ENCODE data around the gene SMAD2.

SMAD2 gene

DNA sequence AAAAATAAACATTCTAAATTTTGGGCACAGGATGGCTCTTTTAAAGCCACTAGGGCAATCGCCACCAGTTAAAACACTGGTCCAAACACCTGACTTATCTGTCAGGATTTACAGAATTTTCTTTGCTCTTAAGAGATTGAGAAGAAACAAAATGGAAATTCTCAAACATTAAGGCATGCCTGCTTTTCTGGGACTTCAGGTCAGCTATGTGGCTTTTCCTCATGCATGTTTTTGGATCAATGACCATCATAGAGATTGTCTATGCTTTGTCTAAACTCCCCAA lies 112.7 kb downstream of the SMAD2 start:
- Histone ChIP-seq H4K91ac (ENCODE audit: low read depth, low read length, poor library complexity) (no peak overlapping the region), H3K9me3 (replicated peaks in 1 of 2; ENCODE audit: control insufficient read depth in 2 of 2, insufficient read depth in 1 of 2, low read depth in 1 of 2, low read length in 2 of 2) (no peaks in the 10 kb centered on the region), H2BK120ac (ENCODE audit: low read depth, low read length) (no peak overlapping the region), H2AK5ac (ENCODE audit: low read depth, low read length) (no peak overlapping the region), H2BK12ac (ENCODE audit: low read length) (no peak overlapping the region), H3K4me2 (ENCODE audit: insufficient read depth, low read length, poor library complexity, severe bottlenecking) (no peak overlapping the region), H3K36me3 (replicated peaks in 1 of 2; ENCODE audit: control insufficient read depth in 2 of 2, insufficient read depth in 2 of 2, low read length in 2 of 2) (no peaks in the 10 kb centered on the region), H3K4me3 (ENCODE audit: low read length in 2 of 2) (no peak overlapping the region), H3K27me3 (ENCODE audit: control insufficient read depth in 3 of 3, insufficient read depth in 3 of 3, low read depth in 1 of 3, low read length in 3 of 3) (no peaks in the 10 kb centered on the region), H3K4me1 (ENCODE audit: control insufficient read depth in 2 of 2, insufficient read depth in 1 of 2, low read depth in 1 of 2, low read length in 2 of 2) (no peaks in the 10 kb centered on the region), H3K14ac (ENCODE audit: low read length) (no peak overlapping the region), H3K79me1 (ENCODE audit: low read depth, low read length) (no peaks in the 10 kb centered on the region), H4K8ac (ENCODE audit: low read depth, low read length) (no peak overlapping the region), H3K4ac (ENCODE audit: low read length) (no peak overlapping the region), H2AFZ (ENCODE audit: low read length) (no peak overlapping the region), H3K23ac (ENCODE audit: low read depth, low read length, poor library complexity) (no peak overlapping the region), H3K9ac (ENCODE audit: low read depth, low read length, poor library complexity) (no peak overlapping the region), H2BK15ac (ENCODE audit: low read length) (no peak overlapping the region), H3K18ac (ENCODE audit: low read length) (no peak overlapping the region), H3K27ac (replicated peaks; ENCODE audit: low read length) (no peak overlapping the region), H2BK5ac (ENCODE audit: low read length) (no peak overlapping the region)
- DNase-seq (ENCODE audit: low spot score): no peak
- WGBS, 2 donors (ENCODE audit: extremely low coverage in 2 of 2, insufficient read length in 2 of 2, insufficient replicate concordance in 1 of 2): no CpG with 5 or more reads among the region's 1 CpG

DNA sequence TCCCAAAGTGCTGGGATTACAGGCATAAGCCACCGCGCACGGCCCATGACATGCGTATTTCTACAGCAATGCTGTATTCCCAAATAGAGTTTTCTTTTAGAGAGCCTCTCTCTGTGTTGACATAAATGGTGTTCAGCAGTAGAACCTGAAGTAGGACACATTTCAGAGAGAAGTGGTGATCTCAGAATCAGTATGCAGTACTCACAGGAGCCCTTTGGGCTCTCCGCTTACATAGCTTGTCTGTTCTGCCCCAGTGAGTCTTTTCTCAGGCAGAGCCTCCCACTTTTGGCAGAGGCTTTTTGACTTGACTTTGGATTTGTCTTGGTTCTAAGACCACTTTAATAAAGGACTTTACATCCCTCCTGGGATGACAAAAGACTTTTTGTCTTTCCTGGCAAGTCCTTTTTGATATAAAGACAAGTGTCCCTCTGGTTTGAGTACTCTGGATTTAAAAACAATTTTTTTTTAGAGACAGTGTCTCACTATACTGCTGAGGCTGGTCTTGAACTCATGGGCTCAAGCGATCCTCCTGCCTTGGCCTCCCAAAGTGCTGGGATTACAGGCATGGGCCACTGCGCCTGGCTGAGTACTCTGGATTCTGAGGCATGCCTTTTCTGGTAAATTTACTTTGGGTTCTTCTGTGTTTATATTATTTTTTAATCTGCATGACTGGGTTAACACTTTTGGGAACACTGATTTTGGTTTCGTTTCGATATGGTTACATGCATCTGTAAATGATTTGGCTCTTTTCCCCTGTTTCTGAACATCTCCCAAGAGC lies 113.3 kb downstream of the SMAD2 start:
- H3K4ac ChIP-seq (ENCODE audit: low read length): no peak overlapping the region
- H3K4me2 ChIP-seq (ENCODE audit: insufficient read depth, low read length, poor library complexity, severe bottlenecking): no peak overlapping the region
- no peak overlapping the region for H2BK12ac ChIP-seq (ENCODE audit: low read length)
- H3K14ac ChIP-seq (ENCODE audit: low read length): no peak overlapping the region
- no peak overlapping the region for H3K9ac ChIP-seq (ENCODE audit: low read depth, low read length, poor library complexity)
- H4K91ac ChIP-seq (ENCODE audit: low read depth, low read length, poor library complexity): no peak overlapping the region
- H2BK15ac ChIP-seq (ENCODE audit: low read length): no peak overlapping the region
- no peak overlapping the region for H3K27ac ChIP-seq (replicated peaks; ENCODE audit: low read length)
- no peak overlapping the region for H3K23ac ChIP-seq (ENCODE audit: low read depth, low read length, poor library complexity)
- no peak overlapping the region for H2BK5ac ChIP-seq (ENCODE audit: low read length)
- no peak overlapping the region for H3K18ac ChIP-seq (ENCODE audit: low read length)
- H3K36me3 ChIP-seq (replicated peaks in 1 of 2; ENCODE audit: control insufficient read depth in 2 of 2, insufficient read depth in 2 of 2, low read length in 2 of 2): no peaks in the 10 kb centered on the region
- WGBS, 2 donors (ENCODE audit: extremely low coverage in 2 of 2, insufficient read length in 2 of 2, insufficient replicate concordance in 1 of 2): no CpG with 5 or more reads among the region's 9 CpGs
- no peak overlapping the region for H3K4me3 ChIP-seq (ENCODE audit: low read length in 2 of 2)
- no peaks in the 10 kb centered on the region for H3K27me3 ChIP-seq (ENCODE audit: control insufficient read depth in 3 of 3, insufficient read depth in 3 of 3, low read depth in 1 of 3, low read length in 3 of 3)
- H2AFZ ChIP-seq (ENCODE audit: low read length): no peak overlapping the region
- no peak overlapping the region for H4K8ac ChIP-seq (ENCODE audit: low read depth, low read length)
- no peak for DNase-seq (ENCODE audit: low spot score)
- no peaks in the 10 kb centered on the region for H3K79me1 ChIP-seq (ENCODE audit: low read depth, low read length)
- H3K9me3 ChIP-seq (replicated peaks in 1 of 2; ENCODE audit: control insufficient read depth in 2 of 2, insufficient read depth in 1 of 2, low read depth in 1 of 2, low read length in 2 of 2): no peaks in the 10 kb centered on the region
- H3K4me1 ChIP-seq (ENCODE audit: control insufficient read depth in 2 of 2, insufficient read depth in 1 of 2, low read depth in 1 of 2, low read length in 2 of 2): no peaks in the 10 kb centered on the region
- H2BK120ac ChIP-seq (ENCODE audit: low read depth, low read length): no peak overlapping the region
- no peak overlapping the region for H2AK5ac ChIP-seq (ENCODE audit: low read depth, low read length)

DNA sequence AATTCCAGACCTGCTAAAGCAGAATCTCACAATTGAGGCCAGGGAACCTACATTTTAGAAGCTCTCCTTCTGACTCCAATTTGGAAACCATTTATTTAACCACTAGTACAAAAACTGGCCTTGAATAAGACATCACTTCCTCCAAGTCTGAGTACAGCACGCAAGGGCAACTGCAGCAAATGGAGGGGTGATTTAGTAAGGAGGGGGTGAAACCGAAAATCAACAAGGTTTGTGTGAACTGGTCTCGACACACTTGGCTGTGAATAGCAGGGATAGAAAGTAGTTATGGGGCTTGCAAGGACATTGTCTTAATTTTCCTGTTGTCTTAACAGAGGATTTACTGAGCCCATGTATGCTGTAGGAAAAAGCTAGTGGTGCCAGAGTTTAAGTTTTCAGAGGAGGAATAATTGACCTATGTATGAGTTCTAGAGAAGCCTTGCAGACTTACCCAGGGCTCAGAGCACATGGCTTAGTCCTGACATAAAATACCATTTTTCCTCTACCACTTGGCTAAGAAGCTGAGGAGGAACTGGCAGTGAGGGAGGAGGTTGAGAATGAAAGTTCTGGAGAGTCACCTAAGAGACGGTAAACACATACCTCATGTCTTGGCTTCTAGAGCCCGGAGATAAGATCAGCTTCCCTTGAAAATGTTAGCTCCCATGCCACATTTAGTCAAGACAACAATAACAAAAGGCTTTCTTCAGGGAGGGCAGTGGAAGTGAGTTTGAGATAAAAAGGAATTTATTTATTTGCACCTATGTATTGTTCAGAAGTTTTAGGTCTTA lies 114.8 kb downstream of the SMAD2 start:
- no peak overlapping the region for H2BK12ac ChIP-seq (ENCODE audit: low read length)
- H2BK5ac ChIP-seq (ENCODE audit: low read length): no peak overlapping the region
- no peak for DNase-seq (ENCODE audit: low spot score)

DNA sequence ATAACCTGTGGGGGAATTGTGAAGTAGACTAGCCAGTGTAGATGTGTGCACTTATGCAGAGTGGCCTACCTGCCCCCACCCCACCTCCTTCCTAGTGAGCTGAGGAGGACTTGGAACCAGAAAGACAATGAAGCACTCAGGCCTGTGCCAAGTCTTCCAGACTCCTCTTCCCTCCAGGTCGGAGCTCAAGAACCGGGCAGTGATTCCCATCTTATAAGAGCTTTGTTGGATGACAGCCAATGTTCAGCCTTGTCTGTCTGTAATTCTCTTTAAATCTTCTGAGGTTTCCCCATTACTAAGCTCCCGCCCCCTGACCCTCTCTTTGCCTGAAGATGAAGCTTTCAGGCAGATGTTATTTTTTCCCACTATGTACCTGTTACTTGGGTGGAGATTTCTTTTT lies 121.0 kb downstream of the SMAD2 start:
- H4K91ac ChIP-seq (ENCODE audit: low read depth, low read length, poor library complexity): no peak overlapping the region
- H3K14ac ChIP-seq (ENCODE audit: low read length): no peak overlapping the region
- H3K4me3 ChIP-seq (ENCODE audit: low read length in 2 of 2): no peak overlapping the region
- H2BK5ac ChIP-seq (ENCODE audit: low read length): no peak overlapping the region
- no peak overlapping the region for H2BK120ac ChIP-seq (ENCODE audit: low read depth, low read length)
- H2BK12ac ChIP-seq (ENCODE audit: low read length): no peak overlapping the region
- H2BK15ac ChIP-seq (ENCODE audit: low read length): no peak overlapping the region
- no peak overlapping the region for H2AFZ ChIP-seq (ENCODE audit: low read length)
- H3K4me1 ChIP-seq (ENCODE audit: control insufficient read depth in 2 of 2, insufficient read depth in 1 of 2, low read depth in 1 of 2, low read length in 2 of 2): no peaks in the 10 kb centered on the region
- no peak overlapping the region for H3K4ac ChIP-seq (ENCODE audit: low read length)
- H3K18ac ChIP-seq (ENCODE audit: low read length): no peak overlapping the region
- no peak for DNase-seq (ENCODE audit: low spot score)
- no peaks in the 10 kb centered on the region for H3K9me3 ChIP-seq (replicated peaks in 1 of 2; ENCODE audit: control insufficient read depth in 2 of 2, insufficient read depth in 1 of 2, low read depth in 1 of 2, low read length in 2 of 2)
- no peaks in the 10 kb centered on the region for H3K36me3 ChIP-seq (replicated peaks in 1 of 2; ENCODE audit: control insufficient read depth in 2 of 2, insufficient read depth in 2 of 2, low read length in 2 of 2)
- H3K9ac ChIP-seq (ENCODE audit: low read depth, low read length, poor library complexity): no peak overlapping the region
- H3K27ac ChIP-seq (replicated peaks; ENCODE audit: low read length): no peak overlapping the region
- H4K8ac ChIP-seq (ENCODE audit: low read depth, low read length): no peak overlapping the region
- H3K79me1 ChIP-seq (ENCODE audit: low read depth, low read length): no peaks in the 10 kb centered on the region
- H3K27me3 ChIP-seq (ENCODE audit: control insufficient read depth in 3 of 3, insufficient read depth in 3 of 3, low read depth in 1 of 3, low read length in 3 of 3): no peaks in the 10 kb centered on the region
- H3K23ac ChIP-seq (ENCODE audit: low read depth, low read length, poor library complexity): no peak overlapping the region
- no peak overlapping the region for H3K4me2 ChIP-seq (ENCODE audit: insufficient read depth, low read length, poor library complexity, severe bottlenecking)
- no CpG with 5 or more reads among the region's 3 CpGs for WGBS, 2 donors (ENCODE audit: extremely low coverage in 2 of 2, insufficient read length in 2 of 2, insufficient replicate concordance in 1 of 2)
- no peak overlapping the region for H2AK5ac ChIP-seq (ENCODE audit: low read depth, low read length)

More for the DNA sequence above, 114.8 kb downstream of the SMAD2 start:
- H3K4me3 ChIP-seq (ENCODE audit: low read length in 2 of 2): no peak overlapping the region
- H3K4me1 ChIP-seq (ENCODE audit: control insufficient read depth in 2 of 2, insufficient read depth in 1 of 2, low read depth in 1 of 2, low read length in 2 of 2): no peaks in the 10 kb centered on the region
- no peak overlapping the region for H3K27ac ChIP-seq (replicated peaks; ENCODE audit: low read length)
- no peak overlapping the region for H3K18ac ChIP-seq (ENCODE audit: low read length)
- no peak overlapping the region for H2AFZ ChIP-seq (ENCODE audit: low read length)
- no peaks in the 10 kb centered on the region for H3K27me3 ChIP-seq (ENCODE audit: control insufficient read depth in 3 of 3, insufficient read depth in 3 of 3, low read depth in 1 of 3, low read length in 3 of 3)
- H4K8ac ChIP-seq (ENCODE audit: low read depth, low read length): no peak overlapping the region
- no peak overlapping the region for H2AK5ac ChIP-seq (ENCODE audit: low read depth, low read length)
- H3K23ac ChIP-seq (ENCODE audit: low read depth, low read length, poor library complexity): no peak overlapping the region
- H3K36me3 ChIP-seq (replicated peaks in 1 of 2; ENCODE audit: control insufficient read depth in 2 of 2, insufficient read depth in 2 of 2, low read length in 2 of 2): no peaks in the 10 kb centered on the region
- no peak overlapping the region for H4K91ac ChIP-seq (ENCODE audit: low read depth, low read length, poor library complexity)
- no peaks in the 10 kb centered on the region for H3K79me1 ChIP-seq (ENCODE audit: low read depth, low read length)
- H3K4me2 ChIP-seq (ENCODE audit: insufficient read depth, low read length, poor library complexity, severe bottlenecking): no peak overlapping the region
- H2BK120ac ChIP-seq (ENCODE audit: low read depth, low read length): no peak overlapping the region
- H2BK15ac ChIP-seq (ENCODE audit: low read length): no peak overlapping the region
- no peak overlapping the region for H3K14ac ChIP-seq (ENCODE audit: low read length)
- no peak overlapping the region for H3K9ac ChIP-seq (ENCODE audit: low read depth, low read length, poor library complexity)
- no peak overlapping the region for H3K4ac ChIP-seq (ENCODE audit: low read length)
- H3K9me3 ChIP-seq (replicated peaks in 1 of 2; ENCODE audit: control insufficient read depth in 2 of 2, insufficient read depth in 1 of 2, low read depth in 1 of 2, low read length in 2 of 2): no peaks in the 10 kb centered on the region
- WGBS, 2 donors (ENCODE audit: extremely low coverage in 2 of 2, insufficient read length in 2 of 2, insufficient replicate concordance in 1 of 2): no CpG with 5 or more reads among the region's 5 CpGs
